ENCODE data around the gene CCDC71. TPM values are rescaled to one million over a fixed set of nuclear protein-coding genes. Genes with fewer than 3 reads are reported as not detected.

Gene CCDC71
- total RNA-seq, 1 donor from 2014 or later, result 27.4 TPM

DNA sequence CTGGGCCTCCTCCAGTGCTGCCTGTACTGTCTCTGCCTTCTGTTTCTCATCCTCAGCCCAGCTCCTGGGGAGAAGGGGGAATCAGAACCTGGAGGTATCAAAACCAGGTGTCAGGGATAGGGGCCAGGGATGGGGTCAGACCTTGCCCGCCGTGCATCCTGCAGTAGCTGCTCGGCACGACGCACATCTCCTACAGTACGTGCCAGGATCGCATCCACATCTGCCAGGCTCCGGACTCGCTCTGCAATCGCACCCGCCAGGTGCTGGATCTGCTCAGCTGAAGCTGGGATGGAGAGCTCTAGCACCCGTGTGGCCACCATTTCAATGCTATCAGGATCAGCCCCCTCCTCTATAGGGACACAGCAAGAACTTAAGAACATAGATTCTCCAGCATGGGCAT is 44.1 kb downstream of the CCDC71 start:
- TF ChIP-seq, protein P1, sequence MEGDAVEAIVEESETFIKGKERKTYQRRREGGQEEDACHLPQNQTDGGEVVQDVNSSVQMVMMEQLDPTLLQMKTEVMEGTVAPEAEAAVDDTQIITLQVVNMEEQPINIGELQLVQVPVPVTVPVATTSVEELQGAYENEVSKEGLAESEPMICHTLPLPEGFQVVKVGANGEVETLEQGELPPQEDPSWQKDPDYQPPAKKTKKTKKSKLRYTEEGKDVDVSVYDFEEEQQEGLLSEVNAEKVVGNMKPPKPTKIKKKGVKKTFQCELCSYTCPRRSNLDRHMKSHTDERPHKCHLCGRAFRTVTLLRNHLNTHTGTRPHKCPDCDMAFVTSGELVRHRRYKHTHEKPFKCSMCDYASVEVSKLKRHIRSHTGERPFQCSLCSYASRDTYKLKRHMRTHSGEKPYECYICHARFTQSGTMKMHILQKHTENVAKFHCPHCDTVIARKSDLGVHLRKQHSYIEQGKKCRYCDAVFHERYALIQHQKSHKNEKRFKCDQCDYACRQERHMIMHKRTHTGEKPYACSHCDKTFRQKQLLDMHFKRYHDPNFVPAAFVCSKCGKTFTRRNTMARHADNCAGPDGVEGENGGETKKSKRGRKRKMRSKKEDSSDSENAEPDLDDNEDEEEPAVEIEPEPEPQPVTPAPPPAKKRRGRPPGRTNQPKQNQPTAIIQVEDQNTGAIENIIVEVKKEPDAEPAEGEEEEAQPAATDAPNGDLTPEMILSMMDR (conservative IDR thresholded peaks at IDR 0.05), result no peak
- H3K4me3 Mint-ChIP-seq, result peak overlapping the region; percentile 61

DNA sequence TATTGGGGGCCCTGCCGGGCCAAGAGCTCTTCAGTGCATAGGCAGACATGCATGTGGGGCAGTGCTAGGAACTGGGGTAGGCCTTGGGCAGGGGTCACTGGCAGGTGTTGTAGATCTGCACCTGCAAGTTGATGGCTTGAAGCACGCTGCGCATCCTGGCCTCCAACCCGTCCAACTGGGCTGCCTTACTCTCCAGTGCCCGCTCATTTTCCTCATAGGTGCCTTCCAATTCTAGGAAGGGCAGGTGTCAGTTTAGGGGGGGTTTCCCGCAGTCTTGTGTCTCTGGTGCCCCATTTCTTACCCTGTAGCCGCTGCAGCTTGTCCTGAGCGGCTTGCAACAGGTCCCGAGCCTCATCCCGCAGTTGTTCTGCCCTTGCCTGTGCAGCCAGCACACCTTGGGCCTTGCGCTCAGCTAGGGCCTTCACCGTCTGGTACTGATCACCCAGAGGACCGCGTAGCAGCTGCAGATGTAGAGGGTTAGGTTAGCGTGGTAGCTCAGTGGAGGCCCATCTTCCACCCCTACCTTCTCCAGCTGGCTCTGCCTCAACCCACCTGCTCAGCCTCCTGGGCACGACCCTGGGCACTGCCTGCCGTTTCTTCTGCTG is 44.9 kb downstream of the CCDC71 start:
- DNase-seq (ENCODE audit: extremely low spot score, unreplicated experiment), result no peak
- H3K27ac Mint-ChIP-seq, result peak overlapping the region; percentile 81
- H3K36me3 Mint-ChIP-seq, result no peaks in the 10 kb centered on the region
- peaks cover 3% of the 10 kb centered on the region for H3K4me1 Mint-ChIP-seq (ENCODE audit: unreplicated experiment)
- no peaks in the 10 kb centered on the region for H3K9me3 Mint-ChIP-seq
- H3K27me3 Mint-ChIP-seq, result no peaks in the 10 kb centered on the region
- TF ChIP-seq, protein P1 (conservative IDR thresholded peaks at IDR 0.05), result no peak
- H3K4me3 Mint-ChIP-seq, result peak overlapping the region; percentile 91

More for the DNA sequence above, 44.1 kb downstream of the CCDC71 start:
- Mint-ChIP-seq H3K9me3 (no peaks in the 10 kb centered on the region), H3K27me3 (no peaks in the 10 kb centered on the region), H3K4me1 (ENCODE audit: unreplicated experiment) (peaks cover 3% of the 10 kb centered on the region), H3K36me3 (no peaks in the 10 kb centered on the region), H3K27ac (peak overlapping the region; percentile 81)
- no peak for DNase-seq (ENCODE audit: extremely low spot score, unreplicated experiment)

- H3K4me1 Mint-ChIP-seq (ENCODE audit: unreplicated experiment), result peaks cover 3% of the 10 kb centered on the region
These were observed 45.5 kb downstream of the CCDC71 start, which contains the start of gene USP19 for GRCh38 chr3:49120438-49121131. Gene USP19, minus strand, starts transcription at chr3:49120823. Its CDS starts 1,678 bp downstream, at chr3:49119145.

GRCh38 chr3:49120096-49120437 is 46.1 kb downstream of the CCDC71 start:
- H3K27ac Mint-ChIP-seq, result peak overlapping the region; percentile 94
- no peaks in the 10 kb centered on the region for H3K27me3 Mint-ChIP-seq
- no peak for DNase-seq (ENCODE audit: extremely low spot score, unreplicated experiment)
- H3K4me1 Mint-ChIP-seq (ENCODE audit: unreplicated experiment), result peaks cover 3% of the 10 kb centered on the region
- H3K36me3 Mint-ChIP-seq, result no peaks in the 10 kb centered on the region
- no peaks in the 10 kb centered on the region for H3K9me3 Mint-ChIP-seq
- TF ChIP-seq, protein P1 (conservative IDR thresholded peaks at IDR 0.05), result peak; percentile 18
- H3K4me3 Mint-ChIP-seq, result peak overlapping the region; percentile 91

More at GRCh38 chr3:49120438-49121131, 45.5 kb downstream of the CCDC71 start, which contains the start of gene USP19:
- H3K27me3 Mint-ChIP-seq, result no peaks in the 10 kb centered on the region
- peak; percentile 91 for DNase-seq (ENCODE audit: extremely low spot score, unreplicated experiment)
- TF ChIP-seq, protein P1 (conservative IDR thresholded peaks at IDR 0.05), result peak; percentile 13
- H3K9me3 Mint-ChIP-seq, result no peaks in the 10 kb centered on the region
- no peaks in the 10 kb centered on the region for H3K36me3 Mint-ChIP-seq
- peak within 1 kb of the TSS; percentile 91 for H3K4me3 Mint-ChIP-seq
- peak within 1 kb of the TSS; percentile 94 for H3K27ac Mint-ChIP-seq

- DNase-seq (ENCODE audit: extremely low spot score, unreplicated experiment), result no peak
- no peaks in the 10 kb centered on the region for H3K9me3 Mint-ChIP-seq
- no peaks in the 10 kb centered on the region for H3K27me3 Mint-ChIP-seq
- H3K27ac Mint-ChIP-seq, result peak overlapping the region; percentile 94
- H3K4me3 Mint-ChIP-seq, result peak overlapping the region; percentile 91
- TF ChIP-seq, protein P1 (conservative IDR thresholded peaks at IDR 0.05), result no peak
- H3K36me3 Mint-ChIP-seq, result no peaks in the 10 kb centered on the region
- H3K4me1 Mint-ChIP-seq (ENCODE audit: unreplicated experiment), result peaks cover 3% of the 10 kb centered on the region
These were observed 46.7 kb downstream of the CCDC71 start for GRCh38 chr3:49119439-49119838.

All from type B pancreatic cell (in vitro differentiated cells).